ENCODE measurements around the gene NCOR2. TPM values are rescaled to one million over a fixed set of nuclear protein-coding genes. Genes with fewer than 3 reads are reported as not detected.

Gene NCOR2
- total RNA-seq, 1 donor from 2014 or later, result 143 TPM

- no peak overlapping the region for H3K27ac Mint-ChIP-seq (ENCODE audit: unreplicated experiment)
These were observed 8.0 kb downstream of the NCOR2 start for GRCh38 chr12:124559182-124560017.

DNA sequence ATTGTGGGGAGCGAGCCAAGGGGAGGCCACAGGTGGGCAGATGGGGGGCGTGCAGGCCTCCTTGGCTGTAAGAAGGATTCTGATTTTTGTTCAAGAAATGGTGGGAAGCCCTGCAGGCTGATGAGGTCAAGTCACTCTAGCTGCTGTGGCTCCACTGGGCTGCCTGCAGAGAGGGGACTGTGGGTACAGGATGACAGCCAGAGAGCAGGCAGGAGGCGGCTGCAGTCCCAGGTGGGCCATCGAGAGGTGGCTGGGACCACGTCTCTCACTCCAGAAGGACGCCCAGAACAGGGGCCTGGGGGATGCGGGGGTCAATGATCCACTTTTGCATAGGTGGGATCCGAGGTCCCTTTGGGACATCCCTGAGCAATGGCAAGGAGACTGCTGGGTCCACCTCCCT, 9.1 kb downstream of the NCOR2 start:
- Mint-ChIP-seq H3K4me3 (no peak overlapping the region), H3K4me1 (peaks cover 37% of the 10 kb centered on the region), H3K36me3 (ENCODE audit: low read depth) (peaks cover 2% of the 10 kb centered on the region), H3K27me3 (ENCODE audit: low read depth) (no peaks in the 10 kb centered on the region), H3K9me3 (no peaks in the 10 kb centered on the region), H3K27ac (ENCODE audit: unreplicated experiment) (peak overlapping the region; percentile 35)
- DNase-seq (ENCODE audit: low read depth, low spot score), result no peak
- TF ChIP-seq, protein P1, sequence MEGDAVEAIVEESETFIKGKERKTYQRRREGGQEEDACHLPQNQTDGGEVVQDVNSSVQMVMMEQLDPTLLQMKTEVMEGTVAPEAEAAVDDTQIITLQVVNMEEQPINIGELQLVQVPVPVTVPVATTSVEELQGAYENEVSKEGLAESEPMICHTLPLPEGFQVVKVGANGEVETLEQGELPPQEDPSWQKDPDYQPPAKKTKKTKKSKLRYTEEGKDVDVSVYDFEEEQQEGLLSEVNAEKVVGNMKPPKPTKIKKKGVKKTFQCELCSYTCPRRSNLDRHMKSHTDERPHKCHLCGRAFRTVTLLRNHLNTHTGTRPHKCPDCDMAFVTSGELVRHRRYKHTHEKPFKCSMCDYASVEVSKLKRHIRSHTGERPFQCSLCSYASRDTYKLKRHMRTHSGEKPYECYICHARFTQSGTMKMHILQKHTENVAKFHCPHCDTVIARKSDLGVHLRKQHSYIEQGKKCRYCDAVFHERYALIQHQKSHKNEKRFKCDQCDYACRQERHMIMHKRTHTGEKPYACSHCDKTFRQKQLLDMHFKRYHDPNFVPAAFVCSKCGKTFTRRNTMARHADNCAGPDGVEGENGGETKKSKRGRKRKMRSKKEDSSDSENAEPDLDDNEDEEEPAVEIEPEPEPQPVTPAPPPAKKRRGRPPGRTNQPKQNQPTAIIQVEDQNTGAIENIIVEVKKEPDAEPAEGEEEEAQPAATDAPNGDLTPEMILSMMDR (conservative IDR thresholded peaks at IDR 0.05), result no peak

More at GRCh38 chr12:124559182-124560017, 8.0 kb downstream of the NCOR2 start:
- H3K4me1 Mint-ChIP-seq, result peaks cover 43% of the 10 kb centered on the region
- TF ChIP-seq, protein P1 (conservative IDR thresholded peaks at IDR 0.05), result no peak
- no peak for DNase-seq (ENCODE audit: low read depth, low spot score)
- no peaks in the 10 kb centered on the region for H3K27me3 Mint-ChIP-seq (ENCODE audit: low read depth)
- H3K4me3 Mint-ChIP-seq, result no peak overlapping the region
- H3K9me3 Mint-ChIP-seq, result no peaks in the 10 kb centered on the region
- peaks cover 2% of the 10 kb centered on the region for H3K36me3 Mint-ChIP-seq (ENCODE audit: low read depth)

GRCh38 chr12:124557518-124558223, 9.7 kb downstream of the NCOR2 start:
- Mint-ChIP-seq H3K4me3 (no peak overlapping the region), H3K27me3 (ENCODE audit: low read depth) (no peaks in the 10 kb centered on the region), H3K4me1 (peaks cover 38% of the 10 kb centered on the region), H3K9me3 (no peaks in the 10 kb centered on the region), H3K27ac (ENCODE audit: unreplicated experiment) (peak overlapping the region; percentile 43), H3K36me3 (ENCODE audit: low read depth) (peaks cover 2% of the 10 kb centered on the region)
- DNase-seq (ENCODE audit: low read depth, low spot score), result no peak
- TF ChIP-seq, protein P1 (conservative IDR thresholded peaks at IDR 0.05), result no peak

GRCh38 chr12:124556896-124557501, 10.4 kb downstream of the NCOR2 start:
- Mint-ChIP-seq H3K27ac (ENCODE audit: unreplicated experiment) (peak overlapping the region; percentile 62), H3K36me3 (ENCODE audit: low read depth) (peaks cover 2% of the 10 kb centered on the region), H3K4me1 (peaks cover 35% of the 10 kb centered on the region), H3K9me3 (no peaks in the 10 kb centered on the region), H3K4me3 (no peak overlapping the region), H3K27me3 (ENCODE audit: low read depth) (no peaks in the 10 kb centered on the region)
- TF ChIP-seq, protein P1 (conservative IDR thresholded peaks at IDR 0.05), result no peak
- no peak for DNase-seq (ENCODE audit: low read depth, low spot score)

- TF ChIP-seq, protein P1 (conservative IDR thresholded peaks at IDR 0.05), result no peak
- H3K9me3 Mint-ChIP-seq, result no peaks in the 10 kb centered on the region
- H3K27me3 Mint-ChIP-seq (ENCODE audit: low read depth), result no peaks in the 10 kb centered on the region
- no peak overlapping the region for H3K27ac Mint-ChIP-seq (ENCODE audit: unreplicated experiment)
- H3K4me3 Mint-ChIP-seq, result no peak overlapping the region
- peaks cover 2% of the 10 kb centered on the region for H3K36me3 Mint-ChIP-seq (ENCODE audit: low read depth)
- peaks cover 37% of the 10 kb centered on the region for H3K4me1 Mint-ChIP-seq
- DNase-seq (ENCODE audit: low read depth, low spot score), result no peak
These were observed 11.3 kb downstream of the NCOR2 start for GRCh38 chr12:124556074-124556466.

Measured in neural crest cell (in vitro differentiated cells).